ENCODE results near the gene CCDC51. TPM values are rescaled to one million over a fixed set of nuclear protein-coding genes. Genes with fewer than 3 reads are reported as not detected.

Gene CCDC51
- total RNA-seq, 4 donors from 2014 or later, result 6.4 to 18.7 (median 13.6) TPM

- no peak overlapping the region for H3K4me3 ChIP-seq
- TF ChIP-seq EP300 (IDR thresholded peaks at IDR 0.05) (no peak), POLR2A (IDR thresholded peaks at IDR 0.05) (no peak), POLR2AphosphoS5 (IDR thresholded peaks at IDR 0.05) (no peak)
- TF ChIP-seq, protein P1, sequence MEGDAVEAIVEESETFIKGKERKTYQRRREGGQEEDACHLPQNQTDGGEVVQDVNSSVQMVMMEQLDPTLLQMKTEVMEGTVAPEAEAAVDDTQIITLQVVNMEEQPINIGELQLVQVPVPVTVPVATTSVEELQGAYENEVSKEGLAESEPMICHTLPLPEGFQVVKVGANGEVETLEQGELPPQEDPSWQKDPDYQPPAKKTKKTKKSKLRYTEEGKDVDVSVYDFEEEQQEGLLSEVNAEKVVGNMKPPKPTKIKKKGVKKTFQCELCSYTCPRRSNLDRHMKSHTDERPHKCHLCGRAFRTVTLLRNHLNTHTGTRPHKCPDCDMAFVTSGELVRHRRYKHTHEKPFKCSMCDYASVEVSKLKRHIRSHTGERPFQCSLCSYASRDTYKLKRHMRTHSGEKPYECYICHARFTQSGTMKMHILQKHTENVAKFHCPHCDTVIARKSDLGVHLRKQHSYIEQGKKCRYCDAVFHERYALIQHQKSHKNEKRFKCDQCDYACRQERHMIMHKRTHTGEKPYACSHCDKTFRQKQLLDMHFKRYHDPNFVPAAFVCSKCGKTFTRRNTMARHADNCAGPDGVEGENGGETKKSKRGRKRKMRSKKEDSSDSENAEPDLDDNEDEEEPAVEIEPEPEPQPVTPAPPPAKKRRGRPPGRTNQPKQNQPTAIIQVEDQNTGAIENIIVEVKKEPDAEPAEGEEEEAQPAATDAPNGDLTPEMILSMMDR (IDR thresholded peaks at IDR 0.05), result no peak
- no peaks in the 10 kb centered on the region for H3K4me1 ChIP-seq
- no peak for DNase-seq (ENCODE audit: low spot score in 2 of 2)
- peaks cover 74% of the 10 kb centered on the region for H3K36me3 ChIP-seq
- 79% methylated on average over 3 of the region's 3 CpGs for WGBS
- no peaks in the 10 kb centered on the region for H3K27me3 ChIP-seq
- H3K27ac ChIP-seq, result no peak overlapping the region
- no peaks in the 10 kb centered on the region for H3K9me3 ChIP-seq
These were observed 19.4 kb upstream of the CCDC51 start for GRCh38 chr3:48459331-48459730.

GRCh38 chr3:48456456-48456855, 16.5 kb upstream of the CCDC51 start:
- TF ChIP-seq POLR2AphosphoS5 (IDR thresholded peaks at IDR 0.05) (no peak), POLR2A (IDR thresholded peaks at IDR 0.05) (no peak), EP300 (IDR thresholded peaks at IDR 0.05) (no peak)
- TF ChIP-seq, protein P1 (IDR thresholded peaks at IDR 0.05), result no peak
- Histone ChIP-seq H3K9me3 (no peaks in the 10 kb centered on the region), H3K4me3 (no peak overlapping the region), H3K4me1 (no peaks in the 10 kb centered on the region), H3K27ac (no peak overlapping the region), H3K36me3 (peaks cover 90% of the 10 kb centered on the region), H3K27me3 (no peaks in the 10 kb centered on the region)
- 88% methylated on average over 1 of the region's 1 CpG for WGBS
- no peak for DNase-seq (ENCODE audit: low spot score in 2 of 2)

GRCh38 chr3:48451270-48451669, 11.4 kb upstream of the CCDC51 start:
- DNase-seq (ENCODE audit: low spot score in 2 of 2), result no peak
- TF ChIP-seq, protein P1 (IDR thresholded peaks at IDR 0.05), result no peak
- no peak for TF ChIP-seq POLR2A (IDR thresholded peaks at IDR 0.05)
- TF ChIP-seq EP300 (IDR thresholded peaks at IDR 0.05), result no peak
- no peak for TF ChIP-seq POLR2AphosphoS5 (IDR thresholded peaks at IDR 0.05)
- H3K4me3 ChIP-seq, result no peak overlapping the region
- H3K36me3 ChIP-seq, result peaks cover 49% of the 10 kb centered on the region
- no peak overlapping the region for H3K27ac ChIP-seq
- H3K27me3 ChIP-seq, result no peaks in the 10 kb centered on the region
- peaks cover 11% of the 10 kb centered on the region for H3K4me1 ChIP-seq
- 77% methylated on average over 1 of the region's 1 CpG for WGBS
- no peaks in the 10 kb centered on the region for H3K9me3 ChIP-seq

GRCh38 chr3:48446425-48447193, 6.7 kb upstream of the CCDC51 start, which contains the start of gene ATRIP:
Gene ATRIP (plus strand): TSS chr3:48446737. CDS start chr3:48446846, 109 bp downstream.
- WGBS, result 1% methylated on average over 28 of the region's 91 CpGs
- peak within 1 kb of the TSS; percentile 85 for H3K27ac ChIP-seq

GRCh38 chr3:48446043-48446424, 6.1 kb upstream of the CCDC51 start:
- Histone ChIP-seq H3K36me3 (peaks cover 22% of the 10 kb centered on the region), H3K4me3 (peak overlapping the region; percentile 91), H3K9me3 (no peaks in the 10 kb centered on the region), H3K27ac (peak overlapping the region; percentile 85), H3K27me3 (no peaks in the 10 kb centered on the region), H3K4me1 (peaks cover 35% of the 10 kb centered on the region)
- WGBS, result 13% methylated on average over 6 of the region's 6 CpGs
- no peak for DNase-seq (ENCODE audit: low spot score in 2 of 2)
- TF ChIP-seq EP300 (IDR thresholded peaks at IDR 0.05), result no peak
- TF ChIP-seq, protein P1 (IDR thresholded peaks at IDR 0.05), result no peak
- TF ChIP-seq POLR2A (IDR thresholded peaks at IDR 0.05), result no peak
- TF ChIP-seq POLR2AphosphoS5 (IDR thresholded peaks at IDR 0.05), result no peak

More at GRCh38 chr3:48446425-48447193, 6.7 kb upstream of the CCDC51 start, which contains the start of gene ATRIP:
- Histone ChIP-seq H3K4me3 (peak within 1 kb of the TSS; percentile 91), H3K36me3 (peaks cover 27% of the 10 kb centered on the region), H3K9me3 (no peaks in the 10 kb centered on the region), H3K27me3 (no peaks in the 10 kb centered on the region), H3K4me1 (peaks cover 29% of the 10 kb centered on the region)
- no peak for TF ChIP-seq EP300 (IDR thresholded peaks at IDR 0.05)
- peak in 1 of 2 donors; percentile 80 for TF ChIP-seq POLR2A (IDR thresholded peaks at IDR 0.05)
- TF ChIP-seq POLR2AphosphoS5 (IDR thresholded peaks at IDR 0.05), result peak; percentile 82 to 89 (median 83)
- DNase-seq (ENCODE audit: low spot score in 2 of 2), result peak; percentile 94 to 96

All from suprapubic skin (tissue), 4 donors.